Measurements from ENCODE around the gene RARB. TPM values are rescaled to one million over a fixed set of nuclear protein-coding genes. Genes with fewer than 3 reads are reported as not detected.

RARB gene
- total RNA-seq, 4 donors from 2014 or later, result 0.34 to 1.6 (median 1.0) TPM

DNA sequence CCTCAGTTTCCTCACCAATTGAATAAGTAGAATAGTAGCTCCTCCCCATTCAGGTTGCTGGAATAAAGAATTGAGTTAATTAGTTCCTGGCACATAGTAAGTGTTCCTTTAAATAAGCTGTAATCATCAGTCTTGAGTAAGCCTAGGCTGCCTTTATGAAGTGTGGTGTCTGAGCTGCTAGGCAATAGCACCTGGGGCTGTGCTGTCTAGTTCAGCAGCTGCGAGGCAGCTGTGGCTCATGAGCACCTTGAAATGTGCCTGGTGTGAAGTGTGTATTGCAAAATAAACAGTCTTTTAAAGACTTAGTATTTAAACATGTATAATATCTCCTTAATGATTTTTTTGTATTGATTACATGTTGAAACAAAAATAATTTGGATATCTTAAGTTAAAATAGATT, 159.0 kb downstream of the RARB start:
- TF ChIP-seq, protein P1, sequence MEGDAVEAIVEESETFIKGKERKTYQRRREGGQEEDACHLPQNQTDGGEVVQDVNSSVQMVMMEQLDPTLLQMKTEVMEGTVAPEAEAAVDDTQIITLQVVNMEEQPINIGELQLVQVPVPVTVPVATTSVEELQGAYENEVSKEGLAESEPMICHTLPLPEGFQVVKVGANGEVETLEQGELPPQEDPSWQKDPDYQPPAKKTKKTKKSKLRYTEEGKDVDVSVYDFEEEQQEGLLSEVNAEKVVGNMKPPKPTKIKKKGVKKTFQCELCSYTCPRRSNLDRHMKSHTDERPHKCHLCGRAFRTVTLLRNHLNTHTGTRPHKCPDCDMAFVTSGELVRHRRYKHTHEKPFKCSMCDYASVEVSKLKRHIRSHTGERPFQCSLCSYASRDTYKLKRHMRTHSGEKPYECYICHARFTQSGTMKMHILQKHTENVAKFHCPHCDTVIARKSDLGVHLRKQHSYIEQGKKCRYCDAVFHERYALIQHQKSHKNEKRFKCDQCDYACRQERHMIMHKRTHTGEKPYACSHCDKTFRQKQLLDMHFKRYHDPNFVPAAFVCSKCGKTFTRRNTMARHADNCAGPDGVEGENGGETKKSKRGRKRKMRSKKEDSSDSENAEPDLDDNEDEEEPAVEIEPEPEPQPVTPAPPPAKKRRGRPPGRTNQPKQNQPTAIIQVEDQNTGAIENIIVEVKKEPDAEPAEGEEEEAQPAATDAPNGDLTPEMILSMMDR (IDR thresholded peaks at IDR 0.05; ENCODE audit: low read depth), result no peak

DNA sequence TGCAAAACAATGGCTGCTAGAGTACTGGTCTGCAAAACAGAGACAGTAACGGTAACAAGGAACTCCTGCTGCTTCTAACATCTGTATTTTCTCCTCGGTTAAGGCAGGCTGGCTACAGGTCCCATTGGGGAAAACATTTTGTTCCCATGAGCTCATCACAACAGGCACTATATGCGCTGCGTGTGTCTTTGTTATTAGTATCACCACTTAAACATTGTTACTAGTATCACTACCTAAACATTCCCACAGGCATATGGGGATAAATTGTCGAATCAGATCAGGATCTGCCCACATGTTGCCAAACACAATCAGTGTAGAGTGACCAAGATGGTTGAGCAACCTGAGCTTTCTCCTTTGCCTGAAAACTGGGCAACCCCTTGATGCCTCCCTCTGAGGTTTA, 159.5 kb downstream of the RARB start:
- TF ChIP-seq, protein P1 (IDR thresholded peaks at IDR 0.05; ENCODE audit: low read depth), result no peak

DNA sequence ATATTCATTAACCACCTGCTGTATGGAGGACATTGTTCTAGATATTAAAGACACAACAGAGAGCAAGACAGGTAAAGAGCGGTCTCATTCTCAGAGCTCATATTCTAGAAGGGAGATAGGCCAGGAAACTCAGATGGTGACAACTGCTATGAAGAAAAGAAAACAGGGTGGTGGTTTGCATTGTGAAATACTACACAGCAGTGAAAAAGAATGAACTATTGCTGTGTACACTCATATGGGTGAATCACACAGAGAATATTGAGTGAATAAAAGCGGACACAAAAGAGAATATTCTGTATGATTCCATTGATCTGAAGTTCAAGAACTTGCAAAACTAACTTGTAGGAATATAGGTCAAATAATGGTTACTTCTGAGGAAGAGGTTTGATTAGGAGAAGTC, 159.9 kb downstream of the RARB start:
- TF ChIP-seq, protein P1 (IDR thresholded peaks at IDR 0.05; ENCODE audit: low read depth), result no peak

DNA sequence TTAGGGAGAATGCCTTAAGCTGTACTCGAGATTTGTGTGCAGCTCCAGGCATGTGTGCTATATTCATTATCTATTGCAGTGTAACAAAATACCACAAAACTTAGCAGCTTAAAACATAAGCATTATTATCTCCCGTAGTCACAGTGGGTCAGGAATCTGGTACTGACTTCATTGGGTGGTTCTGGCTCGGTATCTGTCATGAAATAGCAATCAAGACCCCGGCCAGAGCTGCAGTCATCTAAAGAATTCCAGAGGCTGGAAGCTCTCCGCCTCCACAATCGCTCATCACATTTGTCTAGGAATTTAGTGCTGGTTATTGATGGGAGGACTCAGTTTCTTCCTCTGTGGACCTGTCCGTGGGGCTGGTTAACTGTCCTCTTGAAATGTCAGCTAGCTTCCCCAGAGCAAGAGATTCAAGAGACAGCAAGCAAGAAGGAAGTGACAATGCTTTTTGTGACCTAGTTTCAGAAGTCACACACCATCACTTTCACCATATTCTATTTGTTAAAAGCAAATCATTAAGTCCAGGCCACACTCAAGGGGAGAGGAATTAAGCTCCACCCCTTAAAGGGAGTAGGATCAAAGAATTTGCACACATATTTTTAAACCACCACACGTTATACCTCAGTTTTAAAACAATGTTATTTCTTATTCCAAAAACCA, 160.5 kb downstream of the RARB start:
- TF ChIP-seq, protein P1 (IDR thresholded peaks at IDR 0.05; ENCODE audit: low read depth), result no peak

DNA sequence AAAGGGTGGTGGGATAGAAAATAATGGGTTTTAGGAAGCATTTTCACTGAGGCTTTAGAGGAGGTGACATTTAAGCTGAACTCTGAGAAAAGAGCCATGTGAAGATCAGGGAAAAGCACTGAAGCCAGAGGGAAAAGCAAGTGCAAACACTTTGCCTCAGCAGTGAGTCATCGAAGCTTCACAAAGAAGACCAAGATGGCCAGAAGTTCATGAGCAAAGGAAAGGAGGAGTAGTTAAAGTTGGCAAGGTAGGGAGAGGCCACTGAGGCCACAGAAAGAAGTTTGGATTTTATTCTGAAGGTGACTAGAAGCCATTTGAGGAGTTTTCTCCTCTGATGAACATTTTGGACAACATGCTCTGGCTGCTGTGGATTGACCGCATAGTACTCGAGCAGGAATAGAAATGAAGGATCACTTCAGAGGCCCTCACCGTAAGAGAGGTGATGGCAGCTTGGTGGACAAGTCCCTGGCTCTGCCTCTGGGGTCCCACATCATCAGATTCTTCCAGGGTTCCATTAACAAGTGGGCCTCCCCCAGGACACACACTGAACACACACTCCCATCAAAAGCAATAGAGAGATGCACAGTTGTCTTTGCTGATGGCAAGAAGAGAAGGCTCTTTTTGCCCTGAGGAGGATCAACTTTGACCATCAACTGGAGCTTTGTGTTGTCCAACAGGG, 161.2 kb downstream of the RARB start:
- TF ChIP-seq, protein P1 (IDR thresholded peaks at IDR 0.05; ENCODE audit: low read depth), result no peak

DNA sequence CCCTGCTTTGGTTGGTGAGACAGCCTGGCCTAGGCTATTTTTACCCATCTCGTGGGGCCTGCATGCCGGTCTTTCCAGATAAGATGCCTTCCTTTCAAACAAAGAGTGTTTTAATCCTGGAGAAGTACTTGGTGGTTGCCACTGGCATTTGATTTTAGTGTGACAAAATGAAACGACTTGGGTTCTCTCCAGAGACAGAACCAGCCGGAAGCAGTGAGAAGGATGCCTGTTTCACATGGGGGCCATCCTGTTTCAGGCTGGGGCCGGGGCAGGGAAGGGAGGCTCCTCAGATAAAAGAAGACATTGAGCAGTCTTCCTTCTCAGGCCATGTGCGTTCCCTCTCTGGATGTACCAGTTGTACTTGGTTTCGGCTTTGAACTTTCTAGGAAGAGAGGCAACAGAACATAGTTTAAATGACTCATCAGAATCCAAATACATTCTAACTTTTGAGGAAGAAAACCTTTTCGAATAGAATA, 161.8 kb downstream of the RARB start:
- TF ChIP-seq, protein P1 (IDR thresholded peaks at IDR 0.05; ENCODE audit: low read depth), result no peak

DNA sequence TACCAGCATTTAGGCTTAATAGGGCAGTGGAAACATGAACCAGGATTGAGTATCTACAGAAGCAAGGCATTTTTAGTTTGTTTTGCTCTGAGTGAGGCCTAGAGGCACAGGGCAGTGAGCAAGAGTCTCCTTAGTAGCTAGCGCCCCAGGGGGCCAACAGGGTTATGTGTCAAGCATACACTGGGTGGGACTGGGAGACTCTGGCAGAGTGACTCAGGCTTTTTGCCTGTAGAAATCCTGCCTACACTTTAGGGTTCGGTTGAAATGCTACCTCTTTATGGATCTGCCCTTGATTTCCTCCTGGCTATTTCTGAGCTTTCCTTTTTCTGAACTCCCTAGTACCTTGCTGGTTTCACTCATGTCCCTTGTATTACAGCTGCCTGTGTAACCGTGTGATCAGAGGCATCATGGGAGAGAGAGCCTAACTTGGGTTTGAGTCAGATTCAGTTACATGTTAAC, 164.5 kb downstream of the RARB start:
- TF ChIP-seq, protein P1 (IDR thresholded peaks at IDR 0.05; ENCODE audit: low read depth), result no peak

All from subcutaneous adipose tissue (tissue), 4 donors.